GM12878 (cell line): ENCODE data around the gene HYPK. TPM values are rescaled to one million over a fixed set of nuclear protein-coding genes. Genes with fewer than 3 reads are reported as not detected.
A peak's percentile ranks its signal among the peaks of the same experiment; 100 is the strongest.

Experiments used
- BACH1 ChIP-seq: fragments of 450-650 bp; IDR thresholded peaks from 2 replicates; pipeline ENCODE4 v1.6.1; 2017; ENCODE audit warnings: mild to moderate bottlenecking, borderline replicate concordance
- BRCA1 ChIP-seq: IDR thresholded peaks from 2 replicates; pipeline ENCODE4 v1.6.1; 2011; ENCODE audit warnings: low read depth, low read length, improper control_type of control experiment
- CBX5 ChIP-seq: sonication (generic); IDR thresholded peaks from 2 replicates; pipeline ENCODE4 v1.6.1; 2016; ENCODE audit warnings: low read depth, moderate library complexity, mild to moderate bottlenecking, inconsistent platforms
- ESRRA ChIP-seq: IDR thresholded peaks from 2 replicates; pipeline ENCODE4 v1.6.1; 2012; ENCODE audit warnings: mild to moderate bottlenecking, low read length, improper control_type of control experiment
- GATAD2B ChIP-seq: fragments of 450-650 bp; conservative IDR thresholded peaks from 2 replicates; pipeline ENCODE4 v1.6.1; 2017; ENCODE audit warnings: low read depth, mild to moderate bottlenecking, moderate library complexity
- HDAC2 ChIP-seq: fragments of 200-600 bp; sonication (generic); IDR thresholded peaks from 2 replicates; pipeline ENCODE4 v1.6.1; 2017
- LARP7 ChIP-seq: fragments of 450-650 bp; IDR thresholded peaks from 2 replicates; pipeline ENCODE4 v1.6.1; 2017; ENCODE audit warnings: mild to moderate bottlenecking
- MTA3 ChIP-seq: IDR thresholded peaks from 2 replicates; pipeline ENCODE4 v1.6.1; 2012; ENCODE audit warnings: low read length, inconsistent platforms, borderline replicate concordance
- NBN ChIP-seq: fragments of 450-650 bp; IDR thresholded peaks from 2 replicates; pipeline ENCODE4 v1.6.1; 2016
- NR2C2 ChIP-seq: IDR thresholded peaks from 2 replicates; pipeline ENCODE4 v1.6.1; 2011; ENCODE audit warnings: borderline replicate concordance, low read depth; ENCODE audit not compliant: control insufficient read depth, insufficient read length
- POLR2A ChIP-seq: IDR thresholded peaks from 2 replicates; pipeline ENCODE4 v1.6.1; 2011; ENCODE audit warnings: low read depth, mild to moderate bottlenecking, low read length
- POLR2AphosphoS5 ChIP-seq: IDR thresholded peaks from 2 replicates; pipeline ENCODE4 v1.6.1; 2011; ENCODE audit warnings: mild to moderate bottlenecking, low read length, inconsistent platforms
- RB1 ChIP-seq: fragments of 450-650 bp; formaldehyde crosslinking; IDR thresholded peaks from 2 replicates; pipeline ENCODE4 v1.6.1; 2017; ENCODE audit warnings: mild to moderate bottlenecking, borderline replicate concordance
- RELA ChIP-seq: fragments of 450-650 bp; IDR thresholded peaks from 2 replicates; pipeline ENCODE4 v1.8.0; 2014; ENCODE audit warnings: borderline replicate concordance; ENCODE audit not compliant: partially characterized antibody
- RUNX3 ChIP-seq: IDR thresholded peaks from 2 replicates; pipeline ENCODE4 v1.6.1; 2012; ENCODE audit warnings: low read length, inconsistent platforms
- SMAD1 ChIP-seq: fragments of 450-650 bp; IDR thresholded peaks from 2 replicates; pipeline ENCODE4 v1.6.1; 2018; ENCODE audit warnings: mild to moderate bottlenecking, low read depth; ENCODE audit not compliant: partially characterized antibody
- SRF ChIP-seq, 2 experiments: IDR thresholded peaks; 2 replicates each; pipeline ENCODE4 v1.6.1; 2011; ENCODE audit warnings: low read depth in 2 of 2, low read length in 2 of 2, mild to moderate bottlenecking in 1 of 2, moderate library complexity in 1 of 2
- SUZ12 ChIP-seq: fragments of 200-600 bp; sonication (generic); IDR thresholded peaks from one replicate; pipeline ENCODE4 v1.6.1; 2018; ENCODE audit warnings: antibody characterized with exemption, mild to moderate bottlenecking; ENCODE audit not compliant: unreplicated experiment
- TAF1 ChIP-seq: IDR thresholded peaks from 2 replicates; pipeline ENCODE4 v1.6.1; 2011; ENCODE audit warnings: mild to moderate bottlenecking, low read depth, low read length, borderline replicate concordance
- ZNF207 ChIP-seq: fragments of 450-650 bp; IDR thresholded peaks from 2 replicates; pipeline ENCODE4 v1.6.1; 2014; ENCODE audit warnings: antibody characterized with exemption, mild to moderate bottlenecking, borderline replicate concordance
- ZNF217 ChIP-seq: fragments of 450-650 bp; IDR thresholded peaks from 2 replicates; pipeline ENCODE4 v1.6.1; 2017; ENCODE audit warnings: antibody characterized with exemption, mild to moderate bottlenecking
- ZNF687 ChIP-seq: fragments of 450-650 bp; IDR thresholded peaks from 2 replicates; pipeline ENCODE4 v1.6.1; 2017; ENCODE audit warnings: mild to moderate bottlenecking, moderate library complexity
- polyA plus RNA-seq, 11 experiments: library from polyadenylated mRNA; depleted of rRNA in 4 of 11; unstranded in 6 of 11; stranded (reverse) in 5 of 11; fragments of >200 nt; fragmentation: Nextera tagmentation in 4 of 11; fragmentation: Illumina TruSeq in 1 of 11; extraction: Ambion mirVana in 4 of 11; extraction: Trizol in 1 of 11; gene quantifications; 1 replicate in 1 of 11; 2 replicates in 10 of 11; pipeline versions ENCODE4 v1.2.1 to v1.2.3, GENCODE V29; 2011 to 2016; ENCODE audit warnings: inconsistent platforms in 2 of 11, missing spikeins in 2 of 11, low read depth in 1 of 11
- total RNA-seq, 4 experiments: library from RNA; depleted of rRNA in 3 of 4; stranded (reverse); fragments of >200 nt in 3 of 4; fragmentation: Illumina TruSeq in 1 of 4; extraction: Trizol in 1 of 4; gene quantifications; 2 replicates each; pipeline versions ENCODE4 v1.2.1 to v1.2.3, GENCODE V29; 2013 to 2021
- TF ChIP-seq, protein P1 (sequence below): fragments of 450-650 bp; formaldehyde crosslinking; IDR thresholded peaks from 2 replicates; pipeline ENCODE4 v1.4.0; 2020; ENCODE audit warnings: mild to moderate bottlenecking, moderate library complexity

Gene HYPK
- total and polyA plus RNA-seq, 10 of the 15 experiments (the other 5 are each of a cell fraction or from before 2014, with no cell fraction given), result 8.0 to 38.4 (median 17.5) TPM

GRCh38 chr15:43826508-43827341, 26.3 kb downstream of the HYPK start, which contains the start of gene WDR76 (continued):
- TF ChIP-seq SRF (IDR thresholded peaks at IDR 0.05; ENCODE audit: low read depth in 2 of 2, low read length in 2 of 2) (no peak), CBX5 (peak; percentile 55; the same call in 1 of the 2 replicates), GATAD2B (peak; percentile 68; the same call in 1 of the 2 replicates), RUNX3 (peak; percentile 46; the same call in 1 of the 2 replicates), MTA3 (no peak), POLR2AphosphoS5 (0 out of 2 replicates have a peak, but pooled peaks have one; percentile 35), SUZ12 (no peak), ZNF217 (peak; percentile 73), ESRRA (no peak), BACH1 (no peak), NR2C2 (no peak), ZNF687 (peak; percentile 64; the same call in 1 of the 2 replicates), POLR2A (peak; percentile 73), ZNF207 (no peak), RELA (peak; percentile 24), RB1 (peak; percentile 100), BRCA1 (no peak), TAF1 (no peak; the same call in 1 of the 2 replicates), SMAD1 (no peak), NBN (peak; percentile 74), LARP7 (peak; percentile 51; the same call in 1 of the 2 replicates), HDAC2 (no peak)
- TF ChIP-seq, protein P1, sequence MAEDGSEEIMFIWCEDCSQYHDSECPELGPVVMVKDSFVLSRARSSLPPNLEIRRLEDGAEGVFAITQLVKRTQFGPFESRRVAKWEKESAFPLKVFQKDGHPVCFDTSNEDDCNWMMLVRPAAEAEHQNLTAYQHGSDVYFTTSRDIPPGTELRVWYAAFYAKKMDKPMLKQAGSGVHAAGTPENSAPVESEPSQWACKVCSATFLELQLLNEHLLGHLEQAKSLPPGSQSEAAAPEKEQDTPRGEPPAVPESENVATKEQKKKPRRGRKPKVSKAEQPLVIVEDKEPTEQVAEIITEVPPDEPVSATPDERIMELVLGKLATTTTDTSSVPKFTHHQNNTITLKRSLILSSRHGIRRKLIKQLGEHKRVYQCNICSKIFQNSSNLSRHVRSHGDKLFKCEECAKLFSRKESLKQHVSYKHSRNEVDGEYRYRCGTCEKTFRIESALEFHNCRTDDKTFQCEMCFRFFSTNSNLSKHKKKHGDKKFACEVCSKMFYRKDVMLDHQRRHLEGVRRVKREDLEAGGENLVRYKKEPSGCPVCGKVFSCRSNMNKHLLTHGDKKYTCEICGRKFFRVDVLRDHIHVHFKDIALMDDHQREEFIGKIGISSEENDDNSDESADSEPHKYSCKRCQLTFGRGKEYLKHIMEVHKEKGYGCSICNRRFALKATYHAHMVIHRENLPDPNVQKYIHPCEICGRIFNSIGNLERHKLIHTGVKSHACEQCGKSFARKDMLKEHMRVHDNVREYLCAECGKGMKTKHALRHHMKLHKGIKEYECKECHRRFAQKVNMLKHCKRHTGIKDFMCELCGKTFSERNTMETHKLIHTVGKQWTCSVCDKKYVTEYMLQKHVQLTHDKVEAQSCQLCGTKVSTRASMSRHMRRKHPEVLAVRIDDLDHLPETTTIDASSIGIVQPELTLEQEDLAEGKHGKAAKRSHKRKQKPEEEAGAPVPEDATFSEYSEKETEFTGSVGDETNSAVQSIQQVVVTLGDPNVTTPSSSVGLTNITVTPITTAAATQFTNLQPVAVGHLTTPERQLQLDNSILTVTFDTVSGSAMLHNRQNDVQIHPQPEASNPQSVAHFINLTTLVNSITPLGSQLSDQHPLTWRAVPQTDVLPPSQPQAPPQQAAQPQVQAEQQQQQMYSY, result no peak
